Muscle layer of colon (tissue), 2 donors: ENCODE results near the gene RIN3.
A peak's percentile ranks its signal among the peaks of the same experiment; 100 is the strongest.

ENCODE experiments used
- H3K27ac ChIP-seq: one replicate; pipeline ENCODE4 v1.7.0; 2013; ENCODE audit warnings: low read depth, mild to moderate bottlenecking, low read length, moderate library complexity
- H3K27me3 ChIP-seq, 2 donors: one replicate each; pipeline ENCODE4 v1.7.0; 2013; ENCODE audit warnings: low read length in 2 of 2, mild to moderate bottlenecking in 2 of 2; ENCODE audit not compliant: insufficient read depth in 2 of 2, control insufficient read depth in 1 of 2
- H3K36me3 ChIP-seq: one replicate; pipeline ENCODE4 v1.7.0; 2013; ENCODE audit warnings: mild to moderate bottlenecking, low read length; ENCODE audit not compliant: insufficient read depth
- H3K4me1 ChIP-seq: one replicate; pipeline ENCODE4 v1.7.0; 2013; ENCODE audit warnings: mild to moderate bottlenecking, low read length; ENCODE audit not compliant: insufficient read depth
- H3K4me3 ChIP-seq, 2 donors: one replicate each; pipeline ENCODE4 v1.7.0; 2013; ENCODE audit warnings: low read length in 2 of 2, low read depth in 1 of 2, mild to moderate bottlenecking in 1 of 2, moderate library complexity in 1 of 2
- H3K9ac ChIP-seq: one replicate; pipeline ENCODE4 v1.7.0; 2013; ENCODE audit warnings: low read length
- H3K9me3 ChIP-seq: one replicate; pipeline ENCODE4 v1.7.0; 2013; ENCODE audit warnings: mild to moderate bottlenecking, low read length
- donor health status: abdominal sarcoma.
- donor health status: Adenocarcinoma of cecum.

Gene RIN3

DNA sequence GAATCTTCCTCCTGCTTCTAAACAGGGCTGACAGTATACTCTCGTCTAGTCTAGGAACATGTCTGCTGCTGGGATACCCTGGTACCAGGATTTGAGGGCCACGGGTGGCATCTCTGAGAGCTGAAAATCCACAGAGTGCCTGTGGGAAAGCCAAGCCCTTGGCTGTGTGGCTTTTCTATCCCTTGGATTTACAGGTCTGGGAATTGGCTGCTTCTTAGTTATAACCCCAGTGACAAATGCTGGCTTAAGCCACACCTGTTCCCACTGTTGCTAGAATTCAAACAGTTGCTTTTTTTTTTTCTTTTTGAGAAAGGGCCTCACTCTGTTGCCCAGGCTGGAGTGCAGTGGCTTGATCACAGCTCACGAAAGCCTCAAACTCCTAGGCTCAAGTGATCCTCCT, 14.3 kb upstream of the RIN3 start:
- Histone ChIP-seq H3K27ac (no peak overlapping the region), H3K27me3 (no peaks in the 10 kb centered on the region), H3K4me3 (no peak overlapping the region), H3K9me3 (no peaks in the 10 kb centered on the region), H3K4me1 (peaks cover 6% of the 10 kb centered on the region), H3K36me3 (no peaks in the 10 kb centered on the region), H3K9ac (no peak overlapping the region)

- H3K36me3 ChIP-seq = no peaks in the 10 kb centered on the region
- H3K4me3 ChIP-seq = no peak overlapping the region
- peaks cover 6% of the 10 kb centered on the region for H3K4me1 ChIP-seq
- H3K27me3 ChIP-seq = no peaks in the 10 kb centered on the region
- H3K9ac ChIP-seq = no peak overlapping the region
- H3K27ac ChIP-seq = no peak overlapping the region
- no peaks in the 10 kb centered on the region for H3K9me3 ChIP-seq
Measured at GRCh38 chr14:92500491-92500941, 13.1 kb upstream of the RIN3 start.

GRCh38 chr14:92501891-92502351, 11.7 kb upstream of the RIN3 start:
- H3K4me3 ChIP-seq = no peak overlapping the region
- no peaks in the 10 kb centered on the region for H3K9me3 ChIP-seq
- no peaks in the 10 kb centered on the region for H3K36me3 ChIP-seq
- H3K4me1 ChIP-seq = peaks cover 6% of the 10 kb centered on the region
- H3K27ac ChIP-seq = no peak overlapping the region
- H3K9ac ChIP-seq = no peak overlapping the region
- no peaks in the 10 kb centered on the region for H3K27me3 ChIP-seq

DNA sequence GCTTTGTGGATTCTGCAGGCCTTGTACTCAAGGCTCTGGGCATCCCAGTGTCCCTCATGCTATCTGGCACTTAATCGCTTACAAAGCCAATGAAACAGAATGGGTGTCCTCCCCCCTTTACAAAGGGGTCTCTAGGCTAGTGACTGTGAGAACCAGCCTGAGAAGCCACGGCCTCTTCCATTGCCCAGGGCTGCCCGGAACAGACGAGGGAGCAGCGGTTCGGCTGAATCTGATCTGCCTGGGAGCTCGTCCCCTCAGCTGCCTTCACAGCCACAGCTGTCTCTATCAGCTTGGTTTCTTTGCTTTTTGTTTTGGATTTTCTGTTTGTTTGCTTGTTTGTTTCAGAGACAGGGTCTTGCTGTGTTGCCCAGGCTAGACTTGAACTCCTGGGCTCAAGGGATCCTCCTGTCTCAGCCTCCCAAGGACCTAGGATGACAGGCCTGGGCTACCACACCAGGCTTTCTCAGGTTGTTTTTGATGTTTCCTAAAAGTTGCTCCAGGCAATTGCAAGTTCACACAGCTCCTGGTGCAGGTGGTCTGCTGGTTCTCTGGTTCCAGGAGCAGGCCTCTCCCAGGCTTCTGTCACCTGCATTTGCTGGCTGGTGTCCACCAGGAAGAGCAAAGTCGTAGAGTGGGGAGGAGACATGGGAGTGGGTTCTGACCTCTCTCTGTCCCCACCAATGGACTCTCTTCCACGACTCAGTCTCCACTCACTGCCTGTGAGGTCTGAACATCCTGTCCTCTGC, 10.9 kb upstream of the RIN3 start:
- H3K9me3 ChIP-seq = no peaks in the 10 kb centered on the region
- H3K9ac ChIP-seq = no peak overlapping the region
- no peak overlapping the region for H3K4me3 ChIP-seq
- H3K36me3 ChIP-seq = no peaks in the 10 kb centered on the region
- H3K27ac ChIP-seq = no peak overlapping the region
- peaks cover 6% of the 10 kb centered on the region for H3K4me1 ChIP-seq
- no peaks in the 10 kb centered on the region for H3K27me3 ChIP-seq

DNA sequence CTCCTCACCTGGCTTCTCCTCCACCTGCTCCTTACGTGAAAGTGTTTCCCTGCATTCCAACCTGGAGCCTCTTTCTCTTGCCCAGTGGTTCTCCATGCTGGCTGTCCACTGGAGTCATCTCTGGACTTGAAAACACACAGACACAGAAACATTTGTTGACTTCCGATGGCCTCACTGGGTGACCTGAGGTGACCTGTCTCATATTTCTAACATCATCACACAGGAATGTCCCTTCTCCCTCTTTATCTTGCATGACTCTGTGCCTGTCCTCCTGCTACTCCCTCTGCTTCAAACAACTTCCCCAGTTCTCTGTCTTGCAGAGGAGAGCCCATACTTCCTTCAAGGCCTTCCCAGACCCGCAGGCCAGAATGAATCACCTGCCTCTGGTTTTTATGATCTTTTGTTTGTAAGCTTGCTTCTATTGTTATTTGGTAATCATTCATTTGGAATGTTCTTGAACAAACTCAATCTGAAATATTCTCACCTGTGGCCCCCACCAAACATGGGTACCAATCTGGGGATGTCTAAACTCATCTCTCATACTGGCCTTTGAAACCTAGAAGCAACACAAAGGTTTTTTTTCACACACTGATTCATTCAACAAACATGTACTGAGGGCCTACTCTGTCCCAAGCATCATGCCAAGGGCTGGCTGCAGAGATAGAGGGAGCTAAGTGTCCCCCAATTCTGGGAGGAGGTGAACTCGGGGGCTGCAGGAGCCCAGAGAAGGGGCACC, 9.7 kb upstream of the RIN3 start:
- H3K4me3 ChIP-seq = no peak overlapping the region
- H3K4me1 ChIP-seq = peaks cover 6% of the 10 kb centered on the region
- no peak overlapping the region for H3K9ac ChIP-seq
- H3K27ac ChIP-seq = no peak overlapping the region
- no peaks in the 10 kb centered on the region for H3K27me3 ChIP-seq
- no peaks in the 10 kb centered on the region for H3K36me3 ChIP-seq
- no peaks in the 10 kb centered on the region for H3K9me3 ChIP-seq

GRCh38 chr14:92505826-92506225, 7.8 kb upstream of the RIN3 start:
- Histone ChIP-seq H3K27ac (no peak overlapping the region), H3K4me1 (peaks cover 6% of the 10 kb centered on the region), H3K9me3 (no peaks in the 10 kb centered on the region), H3K9ac (no peak overlapping the region), H3K36me3 (no peaks in the 10 kb centered on the region), H3K4me3 (no peak overlapping the region), H3K27me3 (no peaks in the 10 kb centered on the region)

GRCh38 chr14:92506231-92506630, 7.3 kb upstream of the RIN3 start:
- no peaks in the 10 kb centered on the region for H3K9me3 ChIP-seq
- H3K27me3 ChIP-seq = no peaks in the 10 kb centered on the region
- peaks cover 8% of the 10 kb centered on the region for H3K4me1 ChIP-seq
- H3K36me3 ChIP-seq = no peaks in the 10 kb centered on the region
- H3K4me3 ChIP-seq = no peak overlapping the region
- H3K9ac ChIP-seq = no peak overlapping the region
- no peak overlapping the region for H3K27ac ChIP-seq

DNA sequence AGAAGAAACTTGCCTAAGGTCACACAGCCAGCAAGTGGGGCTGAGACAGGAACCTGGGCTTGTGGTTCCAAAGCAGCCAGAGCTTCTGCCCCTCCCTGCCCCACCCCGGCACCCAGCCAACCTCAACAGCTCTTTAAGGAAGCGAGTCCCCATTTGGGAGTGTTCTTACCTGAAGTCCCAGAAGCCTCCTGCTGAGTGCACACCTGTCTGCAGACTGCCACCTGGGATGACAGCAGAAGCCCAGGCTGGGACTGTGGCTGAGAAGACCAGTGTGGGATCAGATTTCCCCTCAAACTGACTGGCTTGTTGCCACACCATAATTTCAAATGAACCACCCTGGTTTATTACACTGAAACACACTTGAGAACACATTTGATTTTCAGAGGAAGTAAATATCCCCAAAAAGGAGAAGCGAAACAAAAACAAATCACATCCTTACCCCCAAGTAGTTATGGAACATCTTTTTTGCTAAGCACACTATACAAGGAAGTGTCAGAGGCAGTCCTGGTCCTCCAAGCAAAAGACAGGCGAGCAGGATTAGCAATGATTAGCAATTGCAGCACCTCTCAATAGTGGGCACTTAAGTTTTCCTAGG, 6.3 kb upstream of the RIN3 start:
- Histone ChIP-seq H3K4me3 (no peak overlapping the region), H3K4me1 (peaks cover 15% of the 10 kb centered on the region), H3K27ac (no peak overlapping the region)

DNA sequence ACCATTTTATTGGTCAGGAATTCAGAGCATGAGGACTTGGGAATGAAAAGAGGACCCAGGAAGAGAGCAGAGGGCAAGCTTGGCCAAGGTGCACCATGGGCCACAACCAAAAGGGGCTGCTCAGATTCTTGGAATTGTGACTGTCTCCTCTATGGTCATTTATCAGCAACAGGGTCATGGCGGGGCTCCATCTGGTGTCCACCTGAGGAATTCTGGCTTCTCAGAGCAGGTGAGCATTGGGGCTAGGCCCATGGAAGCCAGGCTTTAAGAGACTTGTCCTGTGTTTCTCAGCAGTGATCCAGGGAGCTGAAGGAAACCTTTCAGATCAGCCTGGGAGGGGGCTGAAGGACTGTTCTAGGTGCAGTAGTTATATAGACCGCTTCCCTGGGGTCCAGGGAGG, 2.6 kb upstream of the RIN3 start:
- Histone ChIP-seq H3K4me1 (peaks cover 28% of the 10 kb centered on the region), H3K4me3 (no peak overlapping the region), H3K27ac (no peak overlapping the region), H3K27me3 (no peaks in the 10 kb centered on the region), H3K9me3 (no peaks in the 10 kb centered on the region), H3K36me3 (no peaks in the 10 kb centered on the region), H3K9ac (no peak overlapping the region)

More for the DNA sequence above, 6.3 kb upstream of the RIN3 start:
- Histone ChIP-seq H3K36me3 (no peaks in the 10 kb centered on the region), H3K9me3 (no peaks in the 10 kb centered on the region), H3K27me3 (no peaks in the 10 kb centered on the region), H3K9ac (no peak overlapping the region)

- no peaks in the 10 kb centered on the region for H3K27me3 ChIP-seq
- H3K9me3 ChIP-seq = no peaks in the 10 kb centered on the region
- no peak overlapping the region for H3K9ac ChIP-seq
- no peak overlapping the region for H3K27ac ChIP-seq
- peaks cover 32% of the 10 kb centered on the region for H3K4me1 ChIP-seq
- no peak overlapping the region for H3K4me3 ChIP-seq
- H3K36me3 ChIP-seq = no peaks in the 10 kb centered on the region
Measured at GRCh38 chr14:92511453-92512238, 1.9 kb upstream of the RIN3 start.

DNA sequence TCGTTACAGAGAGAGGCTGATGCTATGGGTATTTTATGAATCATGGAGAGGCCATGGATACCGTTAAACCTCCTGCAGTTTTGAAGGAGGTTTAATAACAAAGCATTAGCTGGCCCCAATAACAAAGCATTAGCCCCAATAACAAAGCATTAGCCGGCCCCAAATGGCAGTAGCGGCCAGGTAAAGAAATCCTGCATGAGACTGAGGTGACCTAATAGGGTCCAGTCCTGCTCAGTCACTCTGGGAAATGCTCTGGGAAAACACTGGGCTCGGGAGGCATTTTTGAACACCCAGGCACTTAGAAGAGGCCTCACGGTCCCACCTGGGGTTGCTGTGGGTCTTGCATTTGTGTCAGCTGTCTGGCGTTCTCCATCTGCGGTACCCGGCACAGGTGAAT, 776 bp upstream of the RIN3 start:
- H3K9me3 ChIP-seq = no peaks in the 10 kb centered on the region
- no peaks in the 10 kb centered on the region for H3K36me3 ChIP-seq
- no peaks in the 10 kb centered on the region for H3K27me3 ChIP-seq
- peaks cover 32% of the 10 kb centered on the region for H3K4me1 ChIP-seq
- no peak overlapping the region for H3K9ac ChIP-seq
- peak overlapping the region; percentile 77 for H3K27ac ChIP-seq
- peak overlapping the region; percentile 76 to 85 for H3K4me3 ChIP-seq
